ENCODE results near the gene CNTNAP5.

DNA sequence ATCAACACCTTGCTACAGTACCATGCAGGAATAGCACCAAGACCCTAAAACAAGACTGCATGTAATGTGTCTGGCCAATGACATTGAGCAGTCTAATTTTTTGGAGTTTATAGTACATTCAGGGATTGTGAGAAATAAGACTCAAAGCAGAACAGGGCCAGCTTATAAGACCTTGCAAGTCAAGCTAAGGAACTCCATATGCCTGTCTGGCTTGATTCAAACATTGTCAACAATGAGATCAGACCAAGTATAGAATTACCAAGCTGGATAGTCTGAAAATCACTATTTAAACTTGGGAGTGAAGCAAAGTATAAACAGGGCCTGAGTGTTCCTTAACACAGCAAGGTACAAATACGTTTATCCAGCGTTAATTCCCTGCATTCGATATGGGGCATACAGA is 370.9 kb downstream of the CNTNAP5 start:
- TF ChIP-seq, protein P1, sequence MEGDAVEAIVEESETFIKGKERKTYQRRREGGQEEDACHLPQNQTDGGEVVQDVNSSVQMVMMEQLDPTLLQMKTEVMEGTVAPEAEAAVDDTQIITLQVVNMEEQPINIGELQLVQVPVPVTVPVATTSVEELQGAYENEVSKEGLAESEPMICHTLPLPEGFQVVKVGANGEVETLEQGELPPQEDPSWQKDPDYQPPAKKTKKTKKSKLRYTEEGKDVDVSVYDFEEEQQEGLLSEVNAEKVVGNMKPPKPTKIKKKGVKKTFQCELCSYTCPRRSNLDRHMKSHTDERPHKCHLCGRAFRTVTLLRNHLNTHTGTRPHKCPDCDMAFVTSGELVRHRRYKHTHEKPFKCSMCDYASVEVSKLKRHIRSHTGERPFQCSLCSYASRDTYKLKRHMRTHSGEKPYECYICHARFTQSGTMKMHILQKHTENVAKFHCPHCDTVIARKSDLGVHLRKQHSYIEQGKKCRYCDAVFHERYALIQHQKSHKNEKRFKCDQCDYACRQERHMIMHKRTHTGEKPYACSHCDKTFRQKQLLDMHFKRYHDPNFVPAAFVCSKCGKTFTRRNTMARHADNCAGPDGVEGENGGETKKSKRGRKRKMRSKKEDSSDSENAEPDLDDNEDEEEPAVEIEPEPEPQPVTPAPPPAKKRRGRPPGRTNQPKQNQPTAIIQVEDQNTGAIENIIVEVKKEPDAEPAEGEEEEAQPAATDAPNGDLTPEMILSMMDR (conservative IDR thresholded peaks at IDR 0.05; ENCODE audit: low read length), result no peak
- no peak for TF ChIP-seq EZH2phosphoT487 (IDR thresholded peaks at IDR 0.05; ENCODE audit: borderline replicate concordance)
